ENCODE data around the gene PARP2. TPM values are rescaled to one million over a fixed set of nuclear protein-coding genes. Genes with fewer than 3 reads are reported as not detected.

Gene PARP2
- total RNA-seq, 1 experiment from 2014 or later, result 38.3 TPM

DNA sequence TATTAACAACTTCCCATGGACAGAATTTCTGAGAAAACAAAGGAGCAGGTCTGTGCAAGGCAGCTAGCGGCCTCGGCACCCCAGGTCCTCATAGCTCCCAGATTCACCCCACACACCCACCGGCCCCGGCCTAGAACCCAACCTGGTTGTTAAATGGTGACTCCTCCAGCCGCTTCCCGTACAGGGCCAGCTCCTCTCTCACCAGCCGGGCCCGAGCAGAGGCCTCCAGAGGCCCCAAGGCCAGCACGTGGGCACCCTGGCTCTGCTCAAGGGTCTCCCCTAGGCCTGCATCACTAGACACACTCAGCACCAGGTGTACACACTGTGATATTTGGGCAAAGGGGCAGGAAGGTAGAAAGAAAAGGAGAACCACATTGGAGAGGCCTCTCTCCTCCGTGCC lies 39.6 kb downstream of the PARP2 start:
- H4K20me1 ChIP-seq (ENCODE audit: low read length), result no peaks in the 10 kb centered on the region
- H3K4me1 ChIP-seq (ENCODE audit: insufficient read depth, low read length), result no peaks in the 10 kb centered on the region
- H3K4me2 ChIP-seq (ENCODE audit: low read length), result no peak overlapping the region
- ATAC-seq (no peak), DNase-seq (no peak)
- CTCF ChIA-PET, result no interaction called here
- POLR2A ChIA-PET (ENCODE audit: unreplicated experiment), result no interaction called here
- BruUV-seq (replicated peaks), result no TSS peak
- peaks cover 8% of the 10 kb centered on the region; the same call in 1 of the 2 replicates for H3K36me3 ChIP-seq (ENCODE audit: low read depth, low read length)
- intact Hi-C loops (cut with micrococcal nuclease), result no loop called here
- no peak overlapping the region for H3K27ac ChIP-seq (ENCODE audit: low read length)
- H3K9me2 ChIP-seq (replicated peaks; ENCODE audit: low read length), result no peaks in the 10 kb centered on the region
- no peaks in the 10 kb centered on the region for H3K9me3 ChIP-seq (ENCODE audit: low read length)
- no peaks in the 10 kb centered on the region for H3K27me3 ChIP-seq (ENCODE audit: low read length)
- no peaks in the 10 kb centered on the region for H3K79me2 ChIP-seq (ENCODE audit: low read length)
- TF ChIP-seq EZH2phosphoT487 (IDR thresholded peaks at IDR 0.05; ENCODE audit: borderline replicate concordance, low read length) (no peak), EZH2 (IDR thresholded peaks at IDR 0.05; ENCODE audit: low read length, unreplicated experiment) (no peak)
- TF ChIP-seq, protein P1, sequence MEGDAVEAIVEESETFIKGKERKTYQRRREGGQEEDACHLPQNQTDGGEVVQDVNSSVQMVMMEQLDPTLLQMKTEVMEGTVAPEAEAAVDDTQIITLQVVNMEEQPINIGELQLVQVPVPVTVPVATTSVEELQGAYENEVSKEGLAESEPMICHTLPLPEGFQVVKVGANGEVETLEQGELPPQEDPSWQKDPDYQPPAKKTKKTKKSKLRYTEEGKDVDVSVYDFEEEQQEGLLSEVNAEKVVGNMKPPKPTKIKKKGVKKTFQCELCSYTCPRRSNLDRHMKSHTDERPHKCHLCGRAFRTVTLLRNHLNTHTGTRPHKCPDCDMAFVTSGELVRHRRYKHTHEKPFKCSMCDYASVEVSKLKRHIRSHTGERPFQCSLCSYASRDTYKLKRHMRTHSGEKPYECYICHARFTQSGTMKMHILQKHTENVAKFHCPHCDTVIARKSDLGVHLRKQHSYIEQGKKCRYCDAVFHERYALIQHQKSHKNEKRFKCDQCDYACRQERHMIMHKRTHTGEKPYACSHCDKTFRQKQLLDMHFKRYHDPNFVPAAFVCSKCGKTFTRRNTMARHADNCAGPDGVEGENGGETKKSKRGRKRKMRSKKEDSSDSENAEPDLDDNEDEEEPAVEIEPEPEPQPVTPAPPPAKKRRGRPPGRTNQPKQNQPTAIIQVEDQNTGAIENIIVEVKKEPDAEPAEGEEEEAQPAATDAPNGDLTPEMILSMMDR (conservative IDR thresholded peaks at IDR 0.05; ENCODE audit: low read depth, low read length), result no peak
- no peak overlapping the region for H3K9ac ChIP-seq (ENCODE audit: low read length)
- H3K4me3 ChIP-seq (ENCODE audit: low read length), result no peak overlapping the region
- no peak overlapping the region for H2AFZ ChIP-seq (ENCODE audit: low read length)
- H3F3A ChIP-seq (ENCODE audit: low read length, unreplicated experiment), result no peaks in the 10 kb centered on the region

DNA sequence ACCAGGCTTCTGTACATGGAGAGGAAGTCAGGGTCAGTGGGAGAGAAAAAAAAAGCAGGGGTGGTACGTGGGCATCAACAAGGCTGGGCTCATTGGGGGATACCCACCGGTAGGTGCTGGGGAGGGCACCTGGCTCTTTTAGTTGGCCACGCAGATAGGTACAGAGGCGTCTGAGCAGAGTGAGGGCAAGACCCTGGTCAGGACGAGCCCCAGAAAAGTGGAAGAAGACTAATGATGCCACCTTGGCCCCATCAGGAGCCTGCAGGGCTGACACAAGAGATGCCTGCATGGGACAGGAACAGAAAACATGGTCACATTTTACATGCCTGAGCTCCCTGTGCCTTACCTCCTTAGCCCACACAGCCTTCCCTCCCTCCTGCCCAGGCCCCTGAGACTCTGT lies 40.2 kb downstream of the PARP2 start:
- TF ChIP-seq EZH2 (IDR thresholded peaks at IDR 0.05; ENCODE audit: low read length, unreplicated experiment), result no peak
- no peak for TF ChIP-seq EZH2phosphoT487 (IDR thresholded peaks at IDR 0.05; ENCODE audit: borderline replicate concordance, low read length)
- TF ChIP-seq, protein P1 (conservative IDR thresholded peaks at IDR 0.05; ENCODE audit: low read depth, low read length), result no peak
- H3K4me3 ChIP-seq (ENCODE audit: low read length), result no peak overlapping the region
- intact Hi-C loops (cut with micrococcal nuclease), result no loop called here
- peaks cover 5% of the 10 kb centered on the region; the same call in 1 of the 2 replicates for H3K36me3 ChIP-seq (ENCODE audit: low read depth, low read length)
- no TSS peak for BruUV-seq (replicated peaks)
- no peak for DNase-seq
- no peak overlapping the region for H3K9ac ChIP-seq (ENCODE audit: low read length)
- H3F3A ChIP-seq (ENCODE audit: low read length, unreplicated experiment), result no peaks in the 10 kb centered on the region
- H3K9me3 ChIP-seq (ENCODE audit: low read length), result no peaks in the 10 kb centered on the region
- no peak overlapping the region for H3K4me2 ChIP-seq (ENCODE audit: low read length)
- H2AFZ ChIP-seq (ENCODE audit: low read length), result no peak overlapping the region
- ChIA-PET POLR2A (ENCODE audit: unreplicated experiment) (no interaction called here), CTCF (no interaction called here)
- H3K79me2 ChIP-seq (ENCODE audit: low read length), result no peaks in the 10 kb centered on the region
- H3K4me1 ChIP-seq (ENCODE audit: insufficient read depth, low read length), result no peaks in the 10 kb centered on the region
- no peaks in the 10 kb centered on the region for H3K9me2 ChIP-seq (replicated peaks; ENCODE audit: low read length)
- no peak for ATAC-seq
- no peaks in the 10 kb centered on the region for H4K20me1 ChIP-seq (ENCODE audit: low read length)
- no peak overlapping the region for H3K27ac ChIP-seq (ENCODE audit: low read length)
- no peaks in the 10 kb centered on the region for H3K27me3 ChIP-seq (ENCODE audit: low read length)

DNA sequence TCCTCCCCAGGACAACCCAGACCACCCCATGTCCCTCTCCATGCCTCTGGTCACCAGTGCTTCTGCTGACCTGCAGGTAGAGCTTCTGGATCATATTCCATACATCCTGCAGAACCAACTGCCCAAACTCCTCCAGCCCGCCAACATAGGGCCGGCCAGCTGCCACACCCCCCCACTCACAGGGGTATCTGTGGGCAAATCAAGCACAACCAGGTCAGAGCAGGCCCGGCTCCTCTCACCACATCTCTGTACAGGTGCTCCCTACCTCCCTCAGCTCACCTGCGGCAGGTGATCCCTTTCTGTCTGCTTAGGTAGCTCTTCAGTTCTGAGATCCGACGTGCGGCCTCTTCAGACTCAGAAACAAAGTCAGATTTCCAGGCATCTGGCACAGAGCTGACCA lies 40.9 kb downstream of the PARP2 start:
- Histone ChIP-seq H3K36me3 (ENCODE audit: low read depth, low read length) (peaks cover 7% of the 10 kb centered on the region), H3F3A (ENCODE audit: low read length, unreplicated experiment) (no peaks in the 10 kb centered on the region), H4K20me1 (ENCODE audit: low read length) (no peaks in the 10 kb centered on the region), H3K9ac (ENCODE audit: low read length) (no peak overlapping the region), H3K9me2 (replicated peaks; ENCODE audit: low read length) (no peaks in the 10 kb centered on the region), H3K4me1 (ENCODE audit: insufficient read depth, low read length) (no peaks in the 10 kb centered on the region), H3K27me3 (ENCODE audit: low read length) (no peaks in the 10 kb centered on the region), H2AFZ (ENCODE audit: low read length) (no peak overlapping the region), H3K4me2 (ENCODE audit: low read length) (no peak overlapping the region), H3K79me2 (ENCODE audit: low read length) (no peaks in the 10 kb centered on the region), H3K27ac (ENCODE audit: low read length) (no peak overlapping the region), H3K4me3 (ENCODE audit: low read length) (no peak overlapping the region), H3K9me3 (ENCODE audit: low read length) (no peaks in the 10 kb centered on the region)
- TF ChIP-seq, protein P1 (conservative IDR thresholded peaks at IDR 0.05; ENCODE audit: low read depth, low read length), result no peak
- TF ChIP-seq EZH2 (IDR thresholded peaks at IDR 0.05; ENCODE audit: low read length, unreplicated experiment) (no peak), EZH2phosphoT487 (IDR thresholded peaks at IDR 0.05; ENCODE audit: borderline replicate concordance, low read length) (no peak)
- no TSS peak for BruUV-seq (replicated peaks)
- ATAC-seq, result no peak
- POLR2A ChIA-PET (ENCODE audit: unreplicated experiment), result no interaction called here
- intact Hi-C loops (cut with micrococcal nuclease), result no loop called here
- CTCF ChIA-PET, result no interaction called here
- DNase-seq, result no peak

Data from PC-3 (cell line).